Astrocyte (in vitro differentiated cells and primary cell): ENCODE results near the gene NPLOC4. TPM values are rescaled to one million over a fixed set of nuclear protein-coding genes. Genes with fewer than 3 reads are reported as not detected.

Experiments
- DNase-seq: peaks from one replicate; pipeline ENCODE4 v3.0.0-alpha.2; 2010; ENCODE audit warnings: low read depth
- FAIRE-seq: peaks from 2 replicates; lab custom pipeline; 2011; peaks lifted over from hg19 to GRCh38; lab: Jason Lieb, UNC
- H2AFZ ChIP-seq: 2 replicates; pipeline ENCODE4 v1.6.0; 2012; ENCODE audit warnings: low read depth, low read length, inconsistent platforms
- H3K27ac ChIP-seq: 2 replicates; pipeline ENCODE4 v1.5.1; 2011; ENCODE audit warnings: low read depth, low read length, inconsistent platforms
- H3K27me3 ChIP-seq: 2 replicates; pipeline ENCODE4 v1.6.0; 2011; ENCODE audit warnings: low read length, inconsistent platforms; ENCODE audit not compliant: insufficient read depth
- H3K36me3 ChIP-seq: 2 replicates; pipeline ENCODE4 v1.5.1; 2011; ENCODE audit warnings: low read length, inconsistent platforms; ENCODE audit not compliant: insufficient read depth
- H3K4me1 ChIP-seq: 2 replicates; pipeline ENCODE4 v1.5.1; 2011; ENCODE audit warnings: low read length, inconsistent platforms; ENCODE audit not compliant: insufficient read depth
- H3K4me2 ChIP-seq: 2 replicates; pipeline ENCODE4 v1.6.0; 2012; ENCODE audit warnings: low read length, inconsistent platforms
- H3K4me3 ChIP-seq: 2 replicates; pipeline ENCODE4 v1.5.1; 2011; ENCODE audit warnings: low read depth, mild to moderate bottlenecking, low read length, inconsistent platforms; ENCODE audit not compliant: insufficient read depth
- H3K79me2 ChIP-seq: 2 replicates; pipeline ENCODE4 v1.6.0; 2012; ENCODE audit warnings: mild to moderate bottlenecking, low read length, inconsistent platforms; ENCODE audit not compliant: insufficient read depth
- H3K9ac ChIP-seq: 2 replicates; pipeline ENCODE4 v1.6.0; 2012; ENCODE audit warnings: mild to moderate bottlenecking, low read length, inconsistent platforms
- H3K9me3 ChIP-seq: 2 replicates; pipeline ENCODE4 v1.5.1; 2012; ENCODE audit warnings: low read depth, mild to moderate bottlenecking, low read length, inconsistent platforms; ENCODE audit not compliant: insufficient read depth
- H4K20me1 ChIP-seq: 2 replicates; pipeline ENCODE4 v1.6.0; 2012; ENCODE audit warnings: low read length, inconsistent platforms; ENCODE audit not compliant: insufficient read depth
- H3K27ac Mint-ChIP-seq: one replicate; pipeline ENCODE4 v1.8.0; 2021; ENCODE audit warnings: mild to moderate bottlenecking, mixed read lengths; ENCODE audit not compliant: unreplicated experiment
- H3K27me3 Mint-ChIP-seq: one replicate; pipeline ENCODE4 v1.8.0; 2021; ENCODE audit warnings: low read depth, mixed read lengths; ENCODE audit not compliant: unreplicated experiment
- H3K36me3 Mint-ChIP-seq: one replicate; pipeline ENCODE4 v1.8.0; 2021; ENCODE audit warnings: low read depth, mixed read lengths; ENCODE audit not compliant: unreplicated experiment
- H3K4me1 Mint-ChIP-seq: one replicate; pipeline ENCODE4 v1.8.0; 2021; ENCODE audit warnings: low read depth, mixed read lengths; ENCODE audit not compliant: unreplicated experiment
- H3K4me3 Mint-ChIP-seq: one replicate; pipeline ENCODE4 v1.8.0; 2021; ENCODE audit warnings: mild to moderate bottlenecking, moderate library complexity, mixed read lengths; ENCODE audit not compliant: unreplicated experiment
- H3K9me3 Mint-ChIP-seq: one replicate; pipeline ENCODE4 v1.8.0; 2021; ENCODE audit warnings: mild to moderate bottlenecking, mixed read lengths; ENCODE audit not compliant: unreplicated experiment
- CTCF ChIP-seq: IDR thresholded peaks from 2 replicates; pipeline ENCODE4 v1.5.1; 2011; ENCODE audit warnings: low read depth, mild to moderate bottlenecking, inconsistent platforms, low read length, moderate library complexity; ENCODE audit not compliant: insufficient read depth
- EZH2 ChIP-seq: IDR thresholded peaks from 2 replicates; pipeline ENCODE4 v1.6.1; 2012; ENCODE audit warnings: mild to moderate bottlenecking, low read length, inconsistent platforms; ENCODE audit not compliant: insufficient read depth
- total RNA-seq: library from RNA; stranded (reverse); gene quantifications from 2 replicates; pipeline ENCODE4 v1.2.1, GENCODE V29; 2021

NPLOC4 gene
- total RNA-seq, 1 donor from 2014 or later, result 125 TPM

GRCh38 chr17:81535480-81536298 lies 101.2 kb downstream of the NPLOC4 start:
- FAIRE-seq (no peak), DNase-seq (no peak)
- Histone ChIP-seq H3K27ac (no peak overlapping the region), H4K20me1 (peaks cover 16% of the 10 kb centered on the region), H3K4me2 (no peak overlapping the region), H2AFZ (no peak overlapping the region), H3K79me2 (no peaks in the 10 kb centered on the region), H3K9ac (no peak overlapping the region), H3K36me3 (no peaks in the 10 kb centered on the region), H3K27me3 (peaks cover 9% of the 10 kb centered on the region), H3K4me1 (peaks cover 4% of the 10 kb centered on the region), H3K9me3 (no peaks in the 10 kb centered on the region), H3K4me3 (no peak overlapping the region)
- H3K36me3 Mint-ChIP-seq, result peaks cover 3% of the 10 kb centered on the region
- H3K27ac Mint-ChIP-seq, result no peak overlapping the region
- TF ChIP-seq CTCF (no peak), EZH2 (no peak)
- no peaks in the 10 kb centered on the region for H3K4me1 Mint-ChIP-seq
- no peaks in the 10 kb centered on the region for H3K27me3 Mint-ChIP-seq
- no peak overlapping the region for H3K4me3 Mint-ChIP-seq
- H3K9me3 Mint-ChIP-seq, result no peaks in the 10 kb centered on the region

- H3K4me1 Mint-ChIP-seq, result no peaks in the 10 kb centered on the region
- Histone ChIP-seq H2AFZ (no peak overlapping the region), H3K27ac (no peak overlapping the region), H3K4me3 (no peak overlapping the region), H3K79me2 (no peaks in the 10 kb centered on the region), H4K20me1 (peaks cover 13% of the 10 kb centered on the region), H3K27me3 (peaks cover 9% of the 10 kb centered on the region), H3K4me2 (no peak overlapping the region), H3K9ac (no peak overlapping the region), H3K4me1 (peaks cover 4% of the 10 kb centered on the region), H3K9me3 (no peaks in the 10 kb centered on the region), H3K36me3 (no peaks in the 10 kb centered on the region)
- H3K27ac Mint-ChIP-seq, result no peak overlapping the region
- no peak for TF ChIP-seq EZH2
- no peak for TF ChIP-seq CTCF
- no peak overlapping the region for H3K4me3 Mint-ChIP-seq
- DNase-seq (no peak), FAIRE-seq (no peak)
- H3K9me3 Mint-ChIP-seq, result no peaks in the 10 kb centered on the region
- no peaks in the 10 kb centered on the region for H3K27me3 Mint-ChIP-seq
- H3K36me3 Mint-ChIP-seq, result peaks cover 3% of the 10 kb centered on the region
These were observed 101.9 kb downstream of the NPLOC4 start for GRCh38 chr17:81535007-81535328.
